Vein endothelial cell (primary cell): ENCODE results near the gene NRP2. TPM values are rescaled to one million over a fixed set of nuclear protein-coding genes. Genes with fewer than 3 reads are reported as not detected.

Experiments used
- total RNA-seq: library from RNA; depleted of rRNA; stranded (reverse); fragments of >200 nt; gene quantifications from 2 replicates; pipeline ENCODE4 v1.2.3, GENCODE V29; 2012

The NRP2 gene, protein sequence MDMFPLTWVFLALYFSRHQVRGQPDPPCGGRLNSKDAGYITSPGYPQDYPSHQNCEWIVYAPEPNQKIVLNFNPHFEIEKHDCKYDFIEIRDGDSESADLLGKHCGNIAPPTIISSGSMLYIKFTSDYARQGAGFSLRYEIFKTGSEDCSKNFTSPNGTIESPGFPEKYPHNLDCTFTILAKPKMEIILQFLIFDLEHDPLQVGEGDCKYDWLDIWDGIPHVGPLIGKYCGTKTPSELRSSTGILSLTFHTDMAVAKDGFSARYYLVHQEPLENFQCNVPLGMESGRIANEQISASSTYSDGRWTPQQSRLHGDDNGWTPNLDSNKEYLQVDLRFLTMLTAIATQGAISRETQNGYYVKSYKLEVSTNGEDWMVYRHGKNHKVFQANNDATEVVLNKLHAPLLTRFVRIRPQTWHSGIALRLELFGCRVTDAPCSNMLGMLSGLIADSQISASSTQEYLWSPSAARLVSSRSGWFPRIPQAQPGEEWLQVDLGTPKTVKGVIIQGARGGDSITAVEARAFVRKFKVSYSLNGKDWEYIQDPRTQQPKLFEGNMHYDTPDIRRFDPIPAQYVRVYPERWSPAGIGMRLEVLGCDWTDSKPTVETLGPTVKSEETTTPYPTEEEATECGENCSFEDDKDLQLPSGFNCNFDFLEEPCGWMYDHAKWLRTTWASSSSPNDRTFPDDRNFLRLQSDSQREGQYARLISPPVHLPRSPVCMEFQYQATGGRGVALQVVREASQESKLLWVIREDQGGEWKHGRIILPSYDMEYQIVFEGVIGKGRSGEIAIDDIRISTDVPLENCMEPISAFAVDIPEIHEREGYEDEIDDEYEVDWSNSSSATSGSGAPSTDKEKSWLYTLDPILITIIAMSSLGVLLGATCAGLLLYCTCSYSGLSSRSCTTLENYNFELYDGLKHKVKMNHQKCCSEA
- 272 and 443 TPM in 2 replicates for total RNA-seq

DNA sequence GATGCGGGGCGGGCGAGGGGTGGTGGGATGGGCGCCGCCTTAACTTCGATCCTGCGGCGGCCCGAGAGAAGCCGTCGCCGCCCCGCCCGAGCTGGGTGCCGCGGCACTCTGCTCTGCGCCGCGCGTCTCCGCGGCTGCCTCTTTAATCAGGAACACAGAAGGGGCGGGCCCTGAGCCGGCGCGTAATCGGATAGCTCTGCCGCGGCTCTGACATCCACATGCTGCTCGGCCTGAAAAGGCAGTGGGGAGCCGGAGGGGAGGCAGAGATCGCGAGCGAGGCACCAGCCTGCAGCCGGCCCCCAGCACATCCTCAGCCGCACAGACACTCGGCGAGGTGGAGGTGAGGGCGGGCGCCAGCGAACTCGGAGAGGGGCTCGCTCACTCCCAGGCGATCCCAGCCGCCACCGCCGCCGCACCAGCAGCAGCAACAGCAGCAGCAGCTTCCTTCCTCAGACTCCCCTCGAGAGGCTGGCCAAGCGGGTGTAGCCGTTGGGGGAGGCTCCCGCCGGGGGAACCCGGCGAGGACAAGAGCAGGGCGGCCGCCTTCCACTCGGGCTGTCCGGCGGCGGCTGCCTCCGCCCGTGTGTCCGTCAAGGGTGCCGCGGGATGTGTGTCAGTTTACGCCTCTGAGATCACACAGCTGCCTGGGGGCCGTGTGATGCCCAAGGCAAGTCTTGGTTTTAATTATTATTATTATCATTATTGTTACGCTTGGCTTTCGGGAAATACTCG is at the start of gene NRP2:
Gene NRP2, plus strand, starts transcription at position 263 of the 732 bp plus-strand sequence. CDS start 790 bp downstream, outside the sequence.

